HepG2 (cell line): Measurements from ENCODE around the gene RELL2. TPM values are rescaled to one million over a fixed set of nuclear protein-coding genes. Genes with fewer than 3 reads are reported as not detected.

ENCODE experiments used
- KLF15 ChIP-seq: sonication (generic); formaldehyde crosslinking; IDR thresholded peaks from 2 replicates; pipeline ENCODE4 v1.8.1; 2023; ENCODE audit warnings: borderline replicate concordance, mild to moderate bottlenecking, inconsistent platforms, missing genetic modification reagents, mixed read lengths
- MTERF4 ChIP-seq: sonication (generic); formaldehyde crosslinking; IDR thresholded peaks from 2 replicates; pipeline ENCODE4 v1.8.0; 2023; ENCODE audit warnings: mild to moderate bottlenecking, missing genetic modification reagents
- MTF1 ChIP-seq: sonication (generic); formaldehyde crosslinking; IDR thresholded peaks from 2 replicates; pipeline ENCODE4 v1.5.0; 2020; ENCODE audit warnings: missing genetic modification reagents
- NR3C1 ChIP-seq: sonication (generic); formaldehyde crosslinking; IDR thresholded peaks from 2 replicates; pipeline ENCODE4 v1.4.0; 2020; ENCODE audit warnings: missing genetic modification reagents
- SRSF1 ChIP-seq: fragments of 200-400 bp; formaldehyde crosslinking; optimal IDR thresholded peaks from 2 replicates; pipeline ENCODE3; 2017; ENCODE audit warnings: mild to moderate bottlenecking, low read depth, low read length, moderate library complexity
- TP53 ChIP-seq: sonication (generic); formaldehyde crosslinking; conservative IDR thresholded peaks from 2 replicates; pipeline ENCODE4 v1.4.0; 2020; ENCODE audit warnings: missing genetic modification reagents
- ZBTB2 ChIP-seq: sonication (generic); formaldehyde crosslinking; IDR thresholded peaks from 2 replicates; pipeline ENCODE4 v1.8.0; 2022; ENCODE audit warnings: low read depth, missing genetic modification reagents
- ZBTB21 ChIP-seq: sonication (generic); formaldehyde crosslinking; IDR thresholded peaks from 2 replicates; pipeline ENCODE4 v1.4.0; 2020; ENCODE audit warnings: missing genetic modification reagents
- ZFP37 ChIP-seq: sonication (generic); formaldehyde crosslinking; IDR thresholded peaks from 2 replicates; pipeline ENCODE4 v1.4.0; 2020; ENCODE audit warnings: missing genetic modification reagents, borderline replicate concordance
- ZNF142 ChIP-seq: sonication (generic); formaldehyde crosslinking; IDR thresholded peaks from 2 replicates; pipeline ENCODE4 v1.4.0; 2020; ENCODE audit warnings: missing genetic modification reagents
- ZNF513 ChIP-seq: sonication (generic); formaldehyde crosslinking; conservative IDR thresholded peaks from 2 replicates; pipeline ENCODE4 v1.5.0; 2020; ENCODE audit warnings: missing genetic modification reagents
- ZNF550 ChIP-seq: sonication (generic); formaldehyde crosslinking; IDR thresholded peaks from 2 replicates; pipeline ENCODE4 v1.4.0; 2020; ENCODE audit warnings: mild to moderate bottlenecking, missing genetic modification reagents, borderline replicate concordance
- ZNF687 ChIP-seq: sonication (generic); formaldehyde crosslinking; IDR thresholded peaks from 2 replicates; pipeline ENCODE4 v1.5.1; 2020; ENCODE audit warnings: mild to moderate bottlenecking, missing genetic modification reagents, moderate library complexity
- ZSCAN30 ChIP-seq: sonication (generic); formaldehyde crosslinking; IDR thresholded peaks from 2 replicates; pipeline ENCODE4 v1.5.0; 2020; ENCODE audit warnings: mild to moderate bottlenecking, missing genetic modification reagents
- polyA plus RNA-seq, 8 experiments: library from polyadenylated mRNA; depleted of rRNA in 3 of 8; stranded (reverse) in 7 of 8; unstranded in 1 of 8; fragments of >200 nt; fragmentation: Illumina TruSeq in 4 of 8; extraction: Trizol in 4 of 8; gene quantifications; 2 replicates each; pipeline versions ENCODE4 v1.2.1 to v1.2.3, GENCODE V29; 2011 to 2016; ENCODE audit warnings: low read depth in 4 of 8, missing spikeins in 1 of 8, mixed read lengths in 1 of 8; ENCODE audit not compliant: insufficient read depth in 1 of 8
- total RNA-seq, 5 experiments: library from RNA; depleted of rRNA; stranded (reverse); fragments of >200 nt; fragmentation: Illumina TruSeq; extraction: Trizol; gene quantifications; 2 replicates each; pipeline ENCODE4 v1.2.3, GENCODE V29; 2016; ENCODE audit warnings: low read depth in 1 of 5

Gene RELL2
- total and polyA plus RNA-seq, 2 of the 13 experiments (the other 11 are each of a cell fraction or from before 2014, with no cell fraction given) = 6.4 to 8.3 TPM

- no peak for TF ChIP-seq NR3C1 (CRISPR knock-in tag)
- no peak for TF ChIP-seq SRSF1
- peak; percentile 61 for TF ChIP-seq ZNF687 (CRISPR knock-in tag)
- TF ChIP-seq ZBTB2 (CRISPR knock-in tag) = no peak
- no peak for TF ChIP-seq MTF1 (CRISPR knock-in tag)
- no peak for TF ChIP-seq ZFP37 (CRISPR knock-in tag)
- TF ChIP-seq ZBTB21 = no peak
- TF ChIP-seq MTERF4 (CRISPR knock-in tag) = no peak
- no peak for TF ChIP-seq ZNF513 (CRISPR knock-in tag)
- TF ChIP-seq ZNF550 (CRISPR knock-in tag) = no peak
- no peak for TF ChIP-seq TP53 (CRISPR knock-in tag)
- no peak for TF ChIP-seq KLF15
- TF ChIP-seq ZNF142 (CRISPR knock-in tag) = no peak
- no peak for TF ChIP-seq ZSCAN30 (CRISPR knock-in tag)
These were observed 14.3 kb downstream of the RELL2 start, which contains the start of gene FCHSD1 (continued) for GRCh38 chr5:141650851-141651727.
